Measurements from ENCODE around the gene ENTPD7. TPM values are rescaled to one million over a fixed set of nuclear protein-coding genes. Genes with fewer than 3 reads are reported as not detected.

ENTPD7 gene
- total and polyA plus RNA-seq, 2 of the 8 experiments (the other 6 are each of a cell fraction or from before 2014, with no cell fraction given): 5.0 to 15.6 TPM

DNA sequence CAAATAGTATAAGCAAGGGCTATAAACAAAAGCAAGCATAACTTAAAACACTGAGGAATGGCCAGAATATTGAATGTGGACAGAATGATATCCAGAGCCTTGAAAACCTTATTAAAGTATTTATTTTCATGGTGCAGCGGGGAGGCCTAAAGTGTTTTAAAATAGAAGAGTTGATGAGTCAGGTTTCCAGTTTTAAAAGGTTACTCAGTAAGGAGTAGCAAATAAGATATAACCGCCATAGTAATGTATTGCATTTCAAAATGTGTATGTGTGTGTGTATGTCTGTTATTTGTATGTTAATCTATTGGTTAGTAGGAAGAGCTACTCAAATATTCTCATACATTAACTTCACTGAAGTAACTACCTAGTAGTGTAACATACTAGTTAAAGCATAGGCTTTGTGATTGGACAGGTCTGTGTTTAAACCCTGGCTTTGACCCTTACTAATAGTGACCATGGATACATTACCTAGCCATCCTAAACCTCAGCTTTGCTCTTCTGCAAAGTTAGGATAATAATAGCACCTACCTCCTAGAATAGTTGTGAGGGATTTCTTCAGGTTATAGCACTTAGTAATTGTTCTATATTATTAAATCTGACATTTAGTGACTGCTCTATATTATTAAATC, 89.6 kb downstream of the ENTPD7 start:
- Histone ChIP-seq H4K91ac (replicated peaks; ENCODE audit: insufficient read length, low read length) (no peak overlapping the region), H3K9me3 (ENCODE audit: insufficient read depth in 2 of 2, low read depth in 1 of 2, low read length in 1 of 2) (no peaks in the 10 kb centered on the region), H2BK120ac (replicated peaks; ENCODE audit: low read depth, low read length) (no peak overlapping the region), H3K79me2 (ENCODE audit: control insufficient read depth in 1 of 2, insufficient read depth in 2 of 2, low read length in 2 of 2) (no peaks in the 10 kb centered on the region), H3K14ac (ENCODE audit: insufficient read length) (no peak overlapping the region), H3K9ac (replicated peaks in 1 of 4; ENCODE audit: extremely low read depth in 1 of 4, low read depth in 3 of 4, low read length in 3 of 4) (no peak overlapping the region), H3K4me2 (ENCODE audit: insufficient read depth in 1 of 2, low read depth in 2 of 2, low read length in 2 of 2) (no peak overlapping the region), H2BK5ac (ENCODE audit: low read depth, low read length) (no peak overlapping the region), H3K23ac (ENCODE audit: insufficient read length) (no peak overlapping the region), H3K56ac (replicated peaks; ENCODE audit: insufficient read length, low read depth, low read length) (no peak overlapping the region), H2BK12ac (ENCODE audit: low read depth, low read length) (no peak overlapping the region), H4K8ac (ENCODE audit: extremely low read depth, insufficient read depth, low read length) (no peak overlapping the region), H3K4me3 (ENCODE audit: extremely low read depth in 1 of 4, insufficient read depth in 2 of 4, low read depth in 3 of 4, low read length in 4 of 4) (no peak overlapping the region), H3K23me2 (ENCODE audit: low read depth, low read length) (no peaks in the 10 kb centered on the region), H3K4me1 (replicated peaks in 1 of 4; ENCODE audit: control insufficient read depth in 3 of 4, insufficient read depth in 4 of 4, low read length in 3 of 4) (no peaks in the 10 kb centered on the region), H4K20me1 (replicated peaks in 1 of 2; ENCODE audit: control insufficient read depth in 1 of 2, insufficient read depth in 2 of 2, low read length in 2 of 2) (no peaks in the 10 kb centered on the region), H3K27me3 (replicated peaks in 1 of 4; ENCODE audit: control insufficient read depth in 3 of 4, extremely low read depth in 1 of 4, insufficient read depth in 3 of 4, low read length in 3 of 4) (peaks cover 0 to 1% (median 0%) of the 10 kb centered on the region in 4 experiments; a peak in 1 of 7 replicates), H3K79me1 (ENCODE audit: low read depth, low read length) (peaks cover 3% of the 10 kb centered on the region; the same call in 1 of the 2 replicates), H3K36me3 (ENCODE audit: control insufficient read depth in 2 of 4, insufficient read depth in 4 of 4, low read length in 3 of 4) (peaks cover 11 to 65% (median 28%) of the 10 kb centered on the region in 4 experiments), H3K4ac (replicated peaks; ENCODE audit: insufficient read length, low read depth, low read length) (no peak overlapping the region), H2BK20ac (ENCODE audit: low read length) (no peak overlapping the region), H2AK5ac (ENCODE audit: low read depth, low read length) (no peak overlapping the region), H2BK15ac (ENCODE audit: low read length) (no peak overlapping the region), H2AFZ (ENCODE audit: low read length) (no peak overlapping the region), H4K5ac (ENCODE audit: insufficient read length, low read depth, low read length) (no peak overlapping the region), H3K18ac (ENCODE audit: extremely low read depth, low read length) (no peak overlapping the region), H3K27ac (ENCODE audit: low read depth, low read length) (no peak overlapping the region)
- WGBS, 2 experiments (ENCODE audit: extremely low coverage in 1 of 2, insufficient coverage in 1 of 2, insufficient read length in 1 of 2, insufficient replicate concordance in 2 of 2, low coverage in 1 of 2, low lambda C conversion rate in 2 of 2, missing lambda C conversion rate in 1 of 2): 87% methylated on average over 2 of the region's 2 CpGs; no CpG with 5 or more reads in 1 of the 2 experiments
- FAIRE-seq (no peak), DNase-seq (ENCODE audit: low read depth in 1 of 2, low spot score in 2 of 2) (no peak)
- POLR2A ChIA-PET (ENCODE audit: partially characterized antibody): no interaction called here
- CTCF ChIA-PET (ENCODE audit: partially characterized antibody): no interaction called here
- no peak for TF ChIP-seq SP2 (IDR thresholded peaks at IDR 0.05; ENCODE audit: low read length)
- TF ChIP-seq, protein P1, sequence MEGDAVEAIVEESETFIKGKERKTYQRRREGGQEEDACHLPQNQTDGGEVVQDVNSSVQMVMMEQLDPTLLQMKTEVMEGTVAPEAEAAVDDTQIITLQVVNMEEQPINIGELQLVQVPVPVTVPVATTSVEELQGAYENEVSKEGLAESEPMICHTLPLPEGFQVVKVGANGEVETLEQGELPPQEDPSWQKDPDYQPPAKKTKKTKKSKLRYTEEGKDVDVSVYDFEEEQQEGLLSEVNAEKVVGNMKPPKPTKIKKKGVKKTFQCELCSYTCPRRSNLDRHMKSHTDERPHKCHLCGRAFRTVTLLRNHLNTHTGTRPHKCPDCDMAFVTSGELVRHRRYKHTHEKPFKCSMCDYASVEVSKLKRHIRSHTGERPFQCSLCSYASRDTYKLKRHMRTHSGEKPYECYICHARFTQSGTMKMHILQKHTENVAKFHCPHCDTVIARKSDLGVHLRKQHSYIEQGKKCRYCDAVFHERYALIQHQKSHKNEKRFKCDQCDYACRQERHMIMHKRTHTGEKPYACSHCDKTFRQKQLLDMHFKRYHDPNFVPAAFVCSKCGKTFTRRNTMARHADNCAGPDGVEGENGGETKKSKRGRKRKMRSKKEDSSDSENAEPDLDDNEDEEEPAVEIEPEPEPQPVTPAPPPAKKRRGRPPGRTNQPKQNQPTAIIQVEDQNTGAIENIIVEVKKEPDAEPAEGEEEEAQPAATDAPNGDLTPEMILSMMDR (IDR thresholded peaks at IDR 0.05; ENCODE audit: control extremely low read depth in 1 of 3, insufficient read depth in 1 of 3, low read depth in 1 of 3, low read length in 3 of 3): no peak
- TF ChIP-seq SIN3A (conservative IDR thresholded peaks at IDR 0.05 in 1 of 2, IDR thresholded peaks at IDR 0.05 in 1 of 2; ENCODE audit: low read depth in 1 of 2, low read length in 2 of 2): no peak
- TF ChIP-seq FOSL1 (IDR thresholded peaks at IDR 0.05; ENCODE audit: insufficient read depth, low read depth, low read length): no peak
- TF ChIP-seq RXRA (IDR thresholded peaks at IDR 0.05; ENCODE audit: insufficient read depth, low read depth, low read length): no peak
- TF ChIP-seq, protein P2, sequence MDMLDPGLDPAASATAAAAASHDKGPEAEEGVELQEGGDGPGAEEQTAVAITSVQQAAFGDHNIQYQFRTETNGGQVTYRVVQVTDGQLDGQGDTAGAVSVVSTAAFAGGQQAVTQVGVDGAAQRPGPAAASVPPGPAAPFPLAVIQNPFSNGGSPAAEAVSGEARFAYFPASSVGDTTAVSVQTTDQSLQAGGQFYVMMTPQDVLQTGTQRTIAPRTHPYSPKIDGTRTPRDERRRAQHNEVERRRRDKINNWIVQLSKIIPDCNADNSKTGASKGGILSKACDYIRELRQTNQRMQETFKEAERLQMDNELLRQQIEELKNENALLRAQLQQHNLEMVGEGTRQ (IDR thresholded peaks at IDR 0.05; ENCODE audit: low read length): no peak
- no peak for TF ChIP-seq CEBPB (IDR thresholded peaks at IDR 0.05; ENCODE audit: low read depth, low read length)
- TF ChIP-seq RAD21 (IDR thresholded peaks at IDR 0.05 in 1 of 2, conservative IDR thresholded peaks at IDR 0.05 in 1 of 2; ENCODE audit: low read depth in 2 of 2, low read length in 2 of 2): no peak
- no peak for TF ChIP-seq SIX5 (IDR thresholded peaks at IDR 0.05; ENCODE audit: low read depth, low read length)
